CD4-positive, CD25-positive, alpha-beta regulatory T cell (primary cell): ENCODE measurements around the gene DIP2C. TPM values are rescaled to one million over a fixed set of nuclear protein-coding genes. Genes with fewer than 3 reads are reported as not detected.

Source experiments
- ATAC-seq, 2 donors: fragments of 150-1000 bp; cut with Tn5 transposase; one replicate each; pipeline ENCODE4 v1.10.0; 2021; ENCODE audit warnings: low read depth in 2 of 2, moderate number of reproducible peaks in 2 of 2, moderate library complexity in 1 of 2
- DNase-seq, 3 donors: peaks; one replicate each; pipeline versions ENCODE4 v3.0.0 to v3.0.0-alpha.2; 2012 to 2022; ENCODE audit warnings: mixed read lengths in 1 of 3
- H3K27ac ChIP-seq: one replicate; pipeline ENCODE4 v1.7.0; 2013; ENCODE audit warnings: mild to moderate bottlenecking, low read length; ENCODE audit not compliant: insufficient read depth, poor library complexity, severe bottlenecking
- H3K27me3 ChIP-seq: one replicate; pipeline ENCODE4 v1.7.0; 2013; ENCODE audit warnings: low read length; ENCODE audit not compliant: control insufficient read depth, insufficient read depth
- H3K36me3 ChIP-seq: one replicate; pipeline ENCODE4 v1.7.0; 2013; ENCODE audit warnings: mild to moderate bottlenecking, low read length, moderate library complexity; ENCODE audit not compliant: control insufficient read depth, insufficient read depth
- H3K4me1 ChIP-seq: 2 replicates; pipeline ENCODE4 v1.7.0; 2013; ENCODE audit warnings: mild to moderate bottlenecking, low read length; ENCODE audit not compliant: insufficient read depth, control insufficient read depth, poor library complexity, severe bottlenecking
- H3K4me3 ChIP-seq: one replicate; pipeline ENCODE4 v1.7.0; 2013; ENCODE audit warnings: low read depth, mild to moderate bottlenecking, low read length, moderate library complexity
- H3K9me3 ChIP-seq, 2 experiments: 1 replicate in 1 of 2; 2 replicates in 1 of 2; pipeline ENCODE4 v1.7.0; 2013; ENCODE audit warnings: low read length in 2 of 2, mild to moderate bottlenecking in 1 of 2, moderate library complexity in 1 of 2; ENCODE audit not compliant: control insufficient read depth in 2 of 2
- H3K27ac Mint-ChIP-seq, 3 donors: one replicate each; pipeline ENCODE4 v1.8.0; 2020 to 2022; ENCODE audit warnings: mild to moderate bottlenecking in 3 of 3, mixed read lengths in 3 of 3, moderate library complexity in 2 of 3
- H3K27me3 Mint-ChIP-seq: one replicate; pipeline ENCODE4 v1.8.0; 2022; ENCODE audit warnings: mild to moderate bottlenecking, mixed read lengths
- H3K36me3 Mint-ChIP-seq: one replicate; pipeline ENCODE4 v1.8.0; 2020; ENCODE audit warnings: mixed read lengths
- H3K4me1 Mint-ChIP-seq, 4 donors: one replicate each; pipeline ENCODE4 v1.8.0; 2020 to 2022; ENCODE audit warnings: mixed read lengths in 4 of 4, mild to moderate bottlenecking in 1 of 4
- H3K4me3 Mint-ChIP-seq, 4 donors: one replicate each; pipeline ENCODE4 v1.8.0; 2020 to 2022; ENCODE audit warnings: mild to moderate bottlenecking in 4 of 4, mixed read lengths in 4 of 4, moderate library complexity in 3 of 4
- H3K9me3 Mint-ChIP-seq, 7 donors: one replicate each; pipeline ENCODE4 v1.8.0; 2020 to 2022; ENCODE audit warnings: mixed read lengths in 7 of 7, mild to moderate bottlenecking in 3 of 7, moderate library complexity in 2 of 7
- polyA plus RNA-seq, 4 donors: library from polyadenylated mRNA; unstranded; fragments of 300-500 nt; fragmentation: Illumina TruSeq; gene quantifications; one replicate each; pipeline ENCODE4 v1.2.3, GENCODE V29; 2021
- total RNA-seq: library from RNA; stranded (reverse); gene quantifications from one replicate; pipeline ENCODE4 v1.2.3, GENCODE V29; 2022

The DIP2C gene
- total and polyA plus RNA-seq, 5 donors from 2014 or later = 0.47 to 4.1 (median 0.54) TPM

GRCh38 chr10:241966-242643 lies 447.4 kb downstream of the DIP2C start:
- no peak overlapping the region for H3K4me3 Mint-ChIP-seq
- H3K9me3 Mint-ChIP-seq = no peaks in the 10 kb centered on the region
- no peaks in the 10 kb centered on the region for H3K27me3 ChIP-seq
- peaks cover 64% of the 10 kb centered on the region for H3K36me3 ChIP-seq
- no peaks in the 10 kb centered on the region for H3K4me1 Mint-ChIP-seq
- H3K27ac ChIP-seq = no peak overlapping the region
- H3K36me3 Mint-ChIP-seq = peaks cover 34% of the 10 kb centered on the region
- H3K27ac Mint-ChIP-seq = no peak overlapping the region
- no peak for ATAC-seq
- no peaks in the 10 kb centered on the region for H3K4me1 ChIP-seq
- no peaks in the 10 kb centered on the region for H3K27me3 Mint-ChIP-seq
- H3K4me3 ChIP-seq = no peak overlapping the region
- no peaks in the 10 kb centered on the region for H3K9me3 ChIP-seq
- no peak for DNase-seq

GRCh38 chr10:241451-241850 lies 448.0 kb downstream of the DIP2C start:
- Histone ChIP-seq H3K27ac (no peak overlapping the region), H3K36me3 (peaks cover 58% of the 10 kb centered on the region), H3K4me1 (no peaks in the 10 kb centered on the region), H3K4me3 (no peak overlapping the region), H3K9me3 (no peaks in the 10 kb centered on the region), H3K27me3 (no peaks in the 10 kb centered on the region)
- H3K27ac Mint-ChIP-seq = peak overlapping the region in 1 of 3 donors; percentile 32
- peaks cover 32% of the 10 kb centered on the region for H3K36me3 Mint-ChIP-seq
- H3K27me3 Mint-ChIP-seq = no peaks in the 10 kb centered on the region
- DNase-seq (no peak), ATAC-seq (no peak)
- H3K4me1 Mint-ChIP-seq = no peaks in the 10 kb centered on the region
- no peak overlapping the region for H3K4me3 Mint-ChIP-seq
- H3K9me3 Mint-ChIP-seq = no peaks in the 10 kb centered on the region

- Mint-ChIP-seq H3K36me3 (peaks cover 22% of the 10 kb centered on the region), H3K9me3 (no peaks in the 10 kb centered on the region), H3K27ac (no peak overlapping the region), H3K4me1 (peaks cover 5 to 12% (median 9%) of the 10 kb centered on the region in 4 donors), H3K4me3 (no peak overlapping the region), H3K27me3 (no peaks in the 10 kb centered on the region)
- Histone ChIP-seq H3K4me1 (no peaks in the 10 kb centered on the region), H3K27ac (no peak overlapping the region), H3K4me3 (no peak overlapping the region), H3K27me3 (no peaks in the 10 kb centered on the region), H3K36me3 (peaks cover 45% of the 10 kb centered on the region), H3K9me3 (no peaks in the 10 kb centered on the region)
- DNase-seq (no peak), ATAC-seq (no peak)
These were observed 450.4 kb downstream of the DIP2C start for GRCh38 chr10:239109-239508.

GRCh38 chr10:235915-236314 lies 453.6 kb downstream of the DIP2C start:
- Histone ChIP-seq H3K27me3 (no peaks in the 10 kb centered on the region), H3K9me3 (no peaks in the 10 kb centered on the region), H3K4me1 (no peaks in the 10 kb centered on the region), H3K4me3 (no peak overlapping the region), H3K36me3 (peaks cover 32% of the 10 kb centered on the region), H3K27ac (no peak overlapping the region)
- no peak for ATAC-seq
- no peak overlapping the region for H3K4me3 Mint-ChIP-seq
- no peak for DNase-seq
- peaks cover 7 to 15% (median 11%) of the 10 kb centered on the region in 4 donors for H3K4me1 Mint-ChIP-seq
- H3K36me3 Mint-ChIP-seq = peaks cover 26% of the 10 kb centered on the region
- H3K27me3 Mint-ChIP-seq = no peaks in the 10 kb centered on the region
- no peak overlapping the region for H3K27ac Mint-ChIP-seq
- H3K9me3 Mint-ChIP-seq = no peaks in the 10 kb centered on the region

GRCh38 chr10:234708-235406 lies 454.6 kb downstream of the DIP2C start:
- Histone ChIP-seq H3K27ac (no peak overlapping the region), H3K4me1 (no peaks in the 10 kb centered on the region), H3K4me3 (no peak overlapping the region), H3K36me3 (peaks cover 26% of the 10 kb centered on the region), H3K9me3 (no peaks in the 10 kb centered on the region), H3K27me3 (no peaks in the 10 kb centered on the region)
- ATAC-seq (no peak), DNase-seq (no peak)
- no peaks in the 10 kb centered on the region for H3K9me3 Mint-ChIP-seq
- peaks cover 30% of the 10 kb centered on the region for H3K36me3 Mint-ChIP-seq
- H3K27me3 Mint-ChIP-seq = no peaks in the 10 kb centered on the region
- H3K4me1 Mint-ChIP-seq = peaks cover 7 to 15% (median 11%) of the 10 kb centered on the region in 4 donors
- H3K4me3 Mint-ChIP-seq = no peak overlapping the region
- peak overlapping the region in 2 of 3 donors; percentile 17 to 26 for H3K27ac Mint-ChIP-seq

- Mint-ChIP-seq H3K27me3 (no peaks in the 10 kb centered on the region), H3K27ac (no peak overlapping the region), H3K4me3 (no peak overlapping the region), H3K9me3 (no peaks in the 10 kb centered on the region), H3K4me1 (peaks cover 11 to 21% (median 19%) of the 10 kb centered on the region in 4 donors), H3K36me3 (peaks cover 21% of the 10 kb centered on the region)
- H3K27me3 ChIP-seq = no peaks in the 10 kb centered on the region
- H3K4me1 ChIP-seq = no peaks in the 10 kb centered on the region
- H3K4me3 ChIP-seq = no peak overlapping the region
- no peak for DNase-seq
- H3K9me3 ChIP-seq = no peaks in the 10 kb centered on the region
- no peak overlapping the region for H3K27ac ChIP-seq
- ATAC-seq = no peak
- peaks cover 9% of the 10 kb centered on the region for H3K36me3 ChIP-seq
These were observed 456.6 kb downstream of the DIP2C start for GRCh38 chr10:232878-233277.

GRCh38 chr10:232061-232460 lies 457.4 kb downstream of the DIP2C start:
- Histone ChIP-seq H3K4me1 (peaks cover 3% of the 10 kb centered on the region), H3K9me3 (no peaks in the 10 kb centered on the region), H3K36me3 (peaks cover 5% of the 10 kb centered on the region), H3K27me3 (no peaks in the 10 kb centered on the region), H3K27ac (no peak overlapping the region), H3K4me3 (no peak overlapping the region)
- Mint-ChIP-seq H3K36me3 (peaks cover 21% of the 10 kb centered on the region), H3K9me3 (no peaks in the 10 kb centered on the region), H3K27me3 (no peaks in the 10 kb centered on the region), H3K4me3 (no peak overlapping the region), H3K27ac (no peak overlapping the region), H3K4me1 (peaks cover 11 to 23% (median 21%) of the 10 kb centered on the region in 4 donors)
- DNase-seq (no peak), ATAC-seq (no peak)

- Mint-ChIP-seq H3K4me1 (peaks cover 10 to 29% (median 17%) of the 10 kb centered on the region in 4 donors), H3K36me3 (peaks cover 16% of the 10 kb centered on the region), H3K9me3 (no peaks in the 10 kb centered on the region), H3K27ac (no peak overlapping the region), H3K27me3 (no peaks in the 10 kb centered on the region), H3K4me3 (no peak overlapping the region)
- Histone ChIP-seq H3K27ac (no peak overlapping the region), H3K36me3 (peaks cover 5% of the 10 kb centered on the region), H3K4me1 (peaks cover 3% of the 10 kb centered on the region), H3K9me3 (no peaks in the 10 kb centered on the region), H3K27me3 (no peaks in the 10 kb centered on the region), H3K4me3 (no peak overlapping the region)
- ATAC-seq (no peak), DNase-seq (peak in 1 of 3 donors; percentile 15)
These were observed 458.7 kb downstream of the DIP2C start for GRCh38 chr10:230758-231157.
